ENCODE measurements around the gene PGBD1. TPM values are rescaled to one million over a fixed set of nuclear protein-coding genes. Genes with fewer than 3 reads are reported as not detected.

PGBD1 gene
- total and polyA plus RNA-seq, 2 of the 13 experiments (the other 11 are each of a cell fraction or from before 2014, with no cell fraction given), result 3.6 to 6.9 TPM

GRCh38 chr6:28266962-28267694, 14.2 kb upstream of the PGBD1 start, which contains the start of gene ZSCAN26 (continued):
- TF ChIP-seq NR1H2 (CRISPR knock-in tag; IDR thresholded peaks at IDR 0.05; ENCODE audit: borderline replicate concordance, low read depth), result peak; percentile 62; the same call in 1 of the 2 replicates
- 0 out of 2 replicates have a peak, but pooled peaks have one; percentile 34 for TF ChIP-seq DZIP1 (CRISPR knock-in tag; IDR thresholded peaks at IDR 0.05)
- peak; percentile 81; the same call in 1 of the 2 replicates for TF ChIP-seq EED (CRISPR knock-in tag; IDR thresholded peaks at IDR 0.05)
- TF ChIP-seq ZBTB7B (CRISPR knock-in tag; IDR thresholded peaks at IDR 0.05), result peak; percentile 89
- peak; percentile 91 for TF ChIP-seq HDAC1 (CRISPR knock-in tag; IDR thresholded peaks at IDR 0.05)
- TF ChIP-seq MLXIP (CRISPR knock-in tag; IDR thresholded peaks at IDR 0.05; ENCODE audit: borderline replicate concordance), result no peak
- TF ChIP-seq STAG1 (CRISPR knock-in tag; IDR thresholded peaks at IDR 0.05), result peak; percentile 25; the same call in 1 of the 2 replicates
- 0 out of 2 replicates have a peak, but pooled peaks have one; percentile 91 for TF ChIP-seq ZFP41 (CRISPR knock-in tag; IDR thresholded peaks at IDR 0.05; ENCODE audit: borderline replicate concordance)
- peak; percentile 76; the same call in 1 of the 2 replicates for TF ChIP-seq FOXJ3 (CRISPR knock-in tag; IDR thresholded peaks at IDR 0.05; ENCODE audit: borderline replicate concordance)
- TF ChIP-seq SAFB2 (CRISPR knock-in tag; IDR thresholded peaks at IDR 0.05; ENCODE audit: borderline replicate concordance, low read depth), result no peak
- TF ChIP-seq, protein P1, sequence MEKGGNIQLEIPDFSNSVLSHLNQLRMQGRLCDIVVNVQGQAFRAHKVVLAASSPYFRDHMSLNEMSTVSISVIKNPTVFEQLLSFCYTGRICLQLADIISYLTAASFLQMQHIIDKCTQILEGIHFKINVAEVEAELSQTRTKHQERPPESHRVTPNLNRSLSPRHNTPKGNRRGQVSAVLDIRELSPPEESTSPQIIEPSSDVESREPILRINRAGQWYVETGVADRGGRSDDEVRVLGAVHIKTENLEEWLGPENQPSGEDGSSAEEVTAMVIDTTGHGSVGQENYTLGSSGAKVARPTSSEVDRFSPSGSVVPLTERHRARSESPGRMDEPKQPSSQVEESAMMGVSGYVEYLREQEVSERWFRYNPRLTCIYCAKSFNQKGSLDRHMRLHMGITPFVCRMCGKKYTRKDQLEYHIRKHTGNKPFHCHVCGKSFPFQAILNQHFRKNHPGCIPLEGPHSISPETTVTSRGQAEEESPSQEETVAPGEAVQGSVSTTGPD (CRISPR knock-in tag; IDR thresholded peaks at IDR 0.05), result no peak
- TF ChIP-seq, protein P2, sequence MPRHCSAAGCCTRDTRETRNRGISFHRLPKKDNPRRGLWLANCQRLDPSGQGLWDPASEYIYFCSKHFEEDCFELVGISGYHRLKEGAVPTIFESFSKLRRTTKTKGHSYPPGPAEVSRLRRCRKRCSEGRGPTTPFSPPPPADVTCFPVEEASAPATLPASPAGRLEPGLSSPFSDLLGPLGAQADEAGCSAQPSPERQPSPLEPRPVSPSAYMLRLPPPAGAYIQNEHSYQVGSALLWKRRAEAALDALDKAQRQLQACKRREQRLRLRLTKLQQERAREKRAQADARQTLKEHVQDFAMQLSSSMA (CRISPR knock-in tag; IDR thresholded peaks at IDR 0.05), result no peak; the same call in 1 of the 2 replicates
- peak; percentile 95; the same call in 1 of the 2 replicates for TF ChIP-seq ZNF33A (CRISPR knock-in tag; IDR thresholded peaks at IDR 0.05; ENCODE audit: borderline replicate concordance)
- TF ChIP-seq YEATS4 (CRISPR knock-in tag; IDR thresholded peaks at IDR 0.05; ENCODE audit: borderline replicate concordance), result peak; percentile 95
- peak; percentile 84; the same call in 1 of the 2 replicates for TF ChIP-seq ZNF543 (CRISPR knock-in tag; IDR thresholded peaks at IDR 0.05)
- TF ChIP-seq, protein P3, sequence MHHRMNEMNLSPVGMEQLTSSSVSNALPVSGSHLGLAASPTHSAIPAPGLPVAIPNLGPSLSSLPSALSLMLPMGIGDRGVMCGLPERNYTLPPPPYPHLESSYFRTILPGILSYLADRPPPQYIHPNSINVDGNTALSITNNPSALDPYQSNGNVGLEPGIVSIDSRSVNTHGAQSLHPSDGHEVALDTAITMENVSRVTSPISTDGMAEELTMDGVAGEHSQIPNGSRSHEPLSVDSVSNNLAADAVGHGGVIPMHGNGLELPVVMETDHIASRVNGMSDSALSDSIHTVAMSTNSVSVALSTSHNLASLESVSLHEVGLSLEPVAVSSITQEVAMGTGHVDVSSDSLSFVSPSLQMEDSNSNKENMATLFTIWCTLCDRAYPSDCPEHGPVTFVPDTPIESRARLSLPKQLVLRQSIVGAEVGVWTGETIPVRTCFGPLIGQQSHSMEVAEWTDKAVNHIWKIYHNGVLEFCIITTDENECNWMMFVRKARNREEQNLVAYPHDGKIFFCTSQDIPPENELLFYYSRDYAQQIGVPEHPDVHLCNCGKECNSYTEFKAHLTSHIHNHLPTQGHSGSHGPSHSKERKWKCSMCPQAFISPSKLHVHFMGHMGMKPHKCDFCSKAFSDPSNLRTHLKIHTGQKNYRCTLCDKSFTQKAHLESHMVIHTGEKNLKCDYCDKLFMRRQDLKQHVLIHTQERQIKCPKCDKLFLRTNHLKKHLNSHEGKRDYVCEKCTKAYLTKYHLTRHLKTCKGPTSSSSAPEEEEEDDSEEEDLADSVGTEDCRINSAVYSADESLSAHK (CRISPR knock-in tag; IDR thresholded peaks at IDR 0.05; ENCODE audit: borderline replicate concordance), result 0 out of 2 replicates have a peak, but pooled peaks have one; percentile 81
- TF ChIP-seq SAP130 (CRISPR knock-in tag; IDR thresholded peaks at IDR 0.05; ENCODE audit: low read depth), result peak; percentile 95
- no peak for TF ChIP-seq RAD51 (IDR thresholded peaks at IDR 0.05; ENCODE audit: borderline replicate concordance)

All from HepG2 (cell line).